K562 (cell line): ENCODE data around the gene MYMX. TPM values are rescaled to one million over a fixed set of nuclear protein-coding genes. Genes with fewer than 3 reads are reported as not detected.

Experiments
- BRCA1 ChIP-seq, 2 experiments: fragments of 450-650 bp in 1 of 2; sonication (generic) in 1 of 2; formaldehyde crosslinking in 1 of 2; IDR thresholded peaks; 2 replicates each; pipeline versions ENCODE4 v1.5.0 to v1.6.1; 2017 to 2020; ENCODE audit warnings: mild to moderate bottlenecking in 1 of 2, missing genetic modification reagents in 1 of 2
- CBFB ChIP-seq: sonication (generic); formaldehyde crosslinking; IDR thresholded peaks from 2 replicates; pipeline ENCODE4 v1.4.0; 2020; ENCODE audit warnings: mild to moderate bottlenecking, missing genetic modification reagents
- CHD4 ChIP-seq: fragments of 200-600 bp; sonication (generic); IDR thresholded peaks from 3 replicates; pipeline ENCODE4 v1.6.1; 2012; ENCODE audit warnings: low read depth, mild to moderate bottlenecking, mixed read lengths, low read length, inconsistent platforms; ENCODE audit not compliant: insufficient read depth, insufficient replicate concordance, poor library complexity, severe bottlenecking
- DIDO1 ChIP-seq: fragments of 450-650 bp; IDR thresholded peaks from 2 replicates; pipeline ENCODE4 v1.6.1; 2016; ENCODE audit warnings: low read depth, missing biosample characterization, missing genetic modification characterization
- ELF1 ChIP-seq: fragments of 200-800 bp; sonication (Bioruptor generic); IDR thresholded peaks from 2 replicates; pipeline ENCODE4 v1.6.1; 2016; ENCODE audit warnings: missing genetic modification characterization, missing compliant biosample characterization
- FUS ChIP-seq: fragments of 200-400 bp; formaldehyde crosslinking; optimal IDR thresholded peaks from 2 replicates; pipeline ENCODE3; 2017; ENCODE audit warnings: low read depth, low read length
- HMG20A ChIP-seq: fragments of 450-650 bp; formaldehyde crosslinking; conservative IDR thresholded peaks from 2 replicates; pipeline ENCODE4 v1.4.0; 2020; ENCODE audit warnings: mild to moderate bottlenecking, mixed read lengths
- IFI16 ChIP-seq: fragments of 250-450 bp; sonication (Bioruptor Pico); IDR thresholded peaks from 2 replicates; pipeline ENCODE4 v2.1.2; 2022; ENCODE audit warnings: mild to moderate bottlenecking, inconsistent platforms
- MEF2D ChIP-seq: conservative IDR thresholded peaks from 2 replicates; pipeline ENCODE4 v1.6.1; 2016; ENCODE audit warnings: low read depth, missing genetic modification characterization, missing compliant biosample characterization
- MXI1 ChIP-seq: IDR thresholded peaks from 2 replicates; pipeline ENCODE4 v1.6.1; 2011; ENCODE audit warnings: low read depth, mild to moderate bottlenecking, improper control_type of control experiment, low read length
- NBN ChIP-seq: fragments of 450-650 bp; IDR thresholded peaks from 2 replicates; pipeline ENCODE4 v1.6.1; 2016; ENCODE audit warnings: low read depth, mild to moderate bottlenecking
- NR3C1 ChIP-seq: sonication (generic); formaldehyde crosslinking; IDR thresholded peaks from 2 replicates; pipeline ENCODE4 v1.8.1; 2022; ENCODE audit warnings: missing genetic modification reagents
- PHB2 ChIP-seq: fragments of 450-650 bp; IDR thresholded peaks from 2 replicates; pipeline ENCODE4 v1.6.1; 2017; ENCODE audit warnings: low read depth
- POLR2AphosphoS2 ChIP-seq: IDR thresholded peaks from 2 replicates; pipeline ENCODE4 v1.6.1; 2012; ENCODE audit warnings: low read length, improper control_type of control experiment
- PRPF4 ChIP-seq: fragments of 200-400 bp; formaldehyde crosslinking; IDR thresholded peaks from one replicate; pipeline ENCODE4 v1.6.1; 2017; ENCODE audit warnings: low read length, low read depth, mild to moderate bottlenecking; ENCODE audit not compliant: insufficient read depth, poor library complexity, severe bottlenecking
- PTBP1 ChIP-seq: fragments of 200-400 bp; formaldehyde crosslinking; IDR thresholded peaks from 2 replicates; pipeline ENCODE4 v1.6.1; 2017; ENCODE audit warnings: low read depth, low read length
- RUNX1 ChIP-seq: sonication (generic); IDR thresholded peaks from 2 replicates; pipeline ENCODE4 v1.6.1; 2016; ENCODE audit warnings: antibody characterized with exemption, low read depth
- TAL1 ChIP-seq: fragments of 450-650 bp; IDR thresholded peaks from 2 replicates; pipeline ENCODE4 v1.6.1; 2016; ENCODE audit warnings: mild to moderate bottlenecking
- TEAD1 ChIP-seq, 2 experiments: fragments of 450-650 bp in 1 of 2; sonication (generic) in 1 of 2; formaldehyde crosslinking; IDR thresholded peaks; 2 replicates each; pipeline versions ENCODE4 v1.4.0 to v1.8.0; 2020 to 2022; ENCODE audit warnings: mild to moderate bottlenecking in 2 of 2, missing genetic modification reagents in 1 of 2
- WHSC1 ChIP-seq: IDR thresholded peaks from one replicate; pipeline ENCODE4 v1.6.1; 2012; ENCODE audit warnings: low read length, control low read depth, inconsistent platforms
- ZC3H4 ChIP-seq: sonication (generic); formaldehyde crosslinking; IDR thresholded peaks from 2 replicates; pipeline ENCODE4 v1.9.0; 2021; ENCODE audit warnings: missing genetic modification reagents, borderline replicate concordance
- ZNF146 ChIP-seq: IDR thresholded peaks from one replicate; pipeline ENCODE4 v1.6.1; 2018; ENCODE audit warnings: missing compliant biosample characterization; ENCODE audit not compliant: unreplicated experiment
- ZNF830 ChIP-seq: fragments of 250-450 bp; sonication (Bioruptor Pico); IDR thresholded peaks from 2 replicates; pipeline ENCODE4 v1.5.0; 2021; ENCODE audit warnings: mild to moderate bottlenecking
- polyA plus RNA-seq, 8 experiments: library from polyadenylated mRNA; depleted of rRNA in 4 of 8; stranded (reverse) in 5 of 8; unstranded in 3 of 8; fragments of >200 nt; fragmentation: Nextera tagmentation in 2 of 8; fragmentation: Illumina TruSeq in 1 of 8; extraction: Ambion mirVana in 2 of 8; extraction: Trizol in 1 of 8; gene quantifications; 2 replicates each; pipeline versions ENCODE4 v1.2.1 to v1.2.3, GENCODE V29; 2011 to 2014; ENCODE audit warnings: inconsistent platforms in 1 of 8, missing spikeins in 1 of 8
- total RNA-seq, 7 experiments: library from RNA; depleted of rRNA in 6 of 7; stranded (reverse); fragments of >200 nt in 6 of 7; fragmentation: Illumina TruSeq in 2 of 7; extraction: Trizol in 2 of 7; gene quantifications; 2 replicates each; pipeline versions ENCODE4 v1.2.1 to v1.2.3, GENCODE V29; 2011 to 2021; ENCODE audit warnings: low replicate concordance in 1 of 7
- TF ChIP-seq, protein P1 (sequence below): fragments of 250-450 bp; sonication (Bioruptor Pico); IDR thresholded peaks from 2 replicates; pipeline ENCODE4 v1.5.0; 2022; ENCODE audit warnings: mild to moderate bottlenecking
- TF ChIP-seq, protein P2 (sequence below): fragments of 450-650 bp; formaldehyde crosslinking; IDR thresholded peaks from 2 replicates; pipeline ENCODE4 v1.4.0; 2022; ENCODE audit warnings: missing genetic modification characterization
- TF ChIP-seq, protein P3 (sequence below): fragments of 250-450 bp; sonication (Bioruptor Pico); IDR thresholded peaks from 2 replicates; pipeline ENCODE4 v1.4.0; 2020

Gene MYMX
- total and polyA plus RNA-seq, 9 of the 15 experiments (the other 6 are each of a cell fraction or from before 2014, with no cell fraction given), result 0.12 TPM; not detected in 8

DNA sequence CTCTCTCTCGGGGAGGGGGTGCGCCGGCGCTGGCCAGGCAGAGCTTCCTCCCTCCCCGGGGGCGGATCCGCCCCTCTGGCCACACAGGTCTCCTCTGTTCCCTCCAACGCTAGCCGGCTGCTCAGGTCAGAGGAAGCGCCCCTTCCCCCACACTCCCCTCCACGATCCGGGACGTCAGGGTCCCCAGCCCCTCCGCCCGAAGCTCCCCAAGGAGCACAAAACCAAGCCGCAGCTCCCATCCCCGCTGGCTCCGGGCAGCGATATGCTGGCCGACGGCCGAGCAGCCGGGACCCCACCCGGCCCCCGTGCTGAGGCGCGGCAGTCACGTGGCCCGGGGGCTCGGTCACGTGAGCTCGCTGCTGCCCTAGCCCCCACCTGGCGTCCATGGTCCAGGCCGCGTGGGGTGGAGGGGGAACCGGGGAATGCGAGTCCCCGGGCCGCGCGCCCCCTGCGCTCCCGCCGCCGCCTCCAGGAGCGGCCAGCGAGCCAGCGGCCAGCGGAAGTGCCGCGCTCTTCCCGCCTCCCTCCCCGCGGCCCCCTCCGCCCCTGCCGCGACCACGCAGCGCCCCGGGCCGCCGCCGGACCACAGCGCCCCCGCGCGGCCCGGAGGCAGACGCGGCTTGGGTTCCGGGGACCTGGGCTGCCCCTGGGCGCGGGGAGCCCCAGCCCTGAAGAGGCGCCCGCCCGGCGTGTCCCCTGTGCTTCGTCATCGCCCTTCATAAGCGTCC lies 40.5 kb downstream of the MYMX start, which contains the start of gene SLC35B2 (continued):
- no peak for TF ChIP-seq IFI16 (CRISPR knock-in tag)
- TF ChIP-seq ZC3H4 (CRISPR knock-in tag), result no peak
- TF ChIP-seq, protein P1, sequence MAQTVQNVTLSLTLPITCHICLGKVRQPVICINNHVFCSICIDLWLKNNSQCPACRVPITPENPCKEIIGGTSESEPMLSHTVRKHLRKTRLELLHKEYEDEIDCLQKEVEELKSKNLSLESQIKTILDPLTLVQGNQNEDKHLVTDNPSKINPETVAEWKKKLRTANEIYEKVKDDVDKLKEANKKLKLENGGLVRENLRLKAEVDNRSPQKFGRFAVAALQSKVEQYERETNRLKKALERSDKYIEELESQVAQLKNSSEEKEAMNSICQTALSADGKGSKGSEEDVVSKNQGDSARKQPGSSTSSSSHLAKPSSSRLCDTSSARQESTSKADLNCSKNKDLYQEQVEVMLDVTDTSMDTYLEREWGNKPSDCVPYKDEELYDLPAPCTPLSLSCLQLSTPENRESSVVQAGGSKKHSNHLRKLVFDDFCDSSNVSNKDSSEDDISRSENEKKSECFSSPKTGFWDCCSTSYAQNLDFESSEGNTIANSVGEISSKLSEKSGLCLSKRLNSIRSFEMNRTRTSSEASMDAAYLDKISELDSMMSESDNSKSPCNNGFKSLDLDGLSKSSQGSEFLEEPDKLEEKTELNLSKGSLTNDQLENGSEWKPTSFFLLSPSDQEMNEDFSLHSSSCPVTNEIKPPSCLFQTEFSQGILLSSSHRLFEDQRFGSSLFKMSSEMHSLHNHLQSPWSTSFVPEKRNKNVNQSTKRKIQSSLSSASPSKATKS (CRISPR knock-in tag), result no peak
- TF ChIP-seq POLR2AphosphoS2, result no peak; the same call in 1 of the 2 replicates
- no peak for TF ChIP-seq DIDO1 (tag)
- TF ChIP-seq FUS, result peak; percentile 86
- TF ChIP-seq MXI1, result no peak
- peak; percentile 6 for TF ChIP-seq ZNF146 (CRISPR knock-in tag)
- peak; percentile 88; the same call in 1 of the 2 replicates for TF ChIP-seq ELF1 (tag)
- TF ChIP-seq, protein P2, sequence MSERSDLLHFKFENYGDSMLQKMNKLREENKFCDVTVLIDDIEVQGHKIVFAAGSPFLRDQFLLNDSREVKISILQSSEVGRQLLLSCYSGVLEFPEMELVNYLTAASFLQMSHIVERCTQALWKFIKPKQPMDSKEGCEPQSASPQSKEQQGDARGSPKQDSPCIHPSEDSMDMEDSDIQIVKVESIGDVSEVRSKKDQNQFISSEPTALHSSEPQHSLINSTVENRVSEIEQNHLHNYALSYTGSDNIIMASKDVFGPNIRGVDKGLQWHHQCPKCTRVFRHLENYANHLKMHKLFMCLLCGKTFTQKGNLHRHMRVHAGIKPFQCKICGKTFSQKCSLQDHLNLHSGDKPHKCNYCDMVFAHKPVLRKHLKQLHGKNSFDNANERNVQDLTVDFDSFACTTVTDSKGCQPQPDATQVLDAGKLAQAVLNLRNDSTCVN (CRISPR knock-in tag), result no peak
- no peak for TF ChIP-seq BRCA1 (IDR thresholded peaks at IDR 0.05)
- no peak for TF ChIP-seq BRCA1 (CRISPR knock-in tag; IDR thresholded peaks at IDR 0.05)
- no peak for TF ChIP-seq CHD4
- no peak for TF ChIP-seq MEF2D (tag)
- peak; percentile 73; the same call in 1 of the 2 replicates for TF ChIP-seq PTBP1
- no peak for TF ChIP-seq HMG20A (CRISPR knock-in tag)
- TF ChIP-seq TAL1, result no peak
- TF ChIP-seq, protein P3, sequence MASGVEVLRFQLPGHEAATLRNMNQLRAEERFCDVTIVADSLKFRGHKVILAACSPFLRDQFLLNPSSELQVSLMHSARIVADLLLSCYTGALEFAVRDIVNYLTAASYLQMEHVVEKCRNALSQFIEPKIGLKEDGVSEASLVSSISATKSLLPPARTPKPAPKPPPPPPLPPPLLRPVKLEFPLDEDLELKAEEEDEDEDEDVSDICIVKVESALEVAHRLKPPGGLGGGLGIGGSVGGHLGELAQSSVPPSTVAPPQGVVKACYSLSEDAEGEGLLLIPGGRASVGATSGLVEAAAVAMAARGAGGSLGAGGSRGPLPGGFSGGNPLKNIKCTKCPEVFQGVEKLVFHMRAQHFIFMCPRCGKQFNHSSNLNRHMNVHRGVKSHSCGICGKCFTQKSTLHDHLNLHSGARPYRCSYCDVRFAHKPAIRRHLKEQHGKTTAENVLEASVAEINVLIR, result no peak
- no peak for TF ChIP-seq WHSC1
- no peak for TF ChIP-seq NR3C1
- TF ChIP-seq CBFB (CRISPR knock-in tag), result peak; percentile 73; the same call in 1 of the 2 replicates
- no peak for TF ChIP-seq RUNX1
- TF ChIP-seq TEAD1 (CRISPR knock-in tag; IDR thresholded peaks at IDR 0.05), result peak in 1 of 2 experiments; percentile 91; a peak in 3 of 4 replicates
- peak; percentile 78; the same call in 1 of the 2 replicates for TF ChIP-seq ZNF830 (CRISPR knock-in tag)
- no peak for TF ChIP-seq PRPF4
- no peak for TF ChIP-seq PHB2
- TF ChIP-seq NBN, result peak; percentile 78
